Osteocyte (in vitro differentiated cells): ENCODE data around the gene CNTNAP2. TPM values are rescaled to one million over a fixed set of nuclear protein-coding genes. Genes with fewer than 3 reads are reported as not detected.

Experiments used
- DNase-seq: peaks from one replicate; pipeline ENCODE4 v3.0.0; 2021; ENCODE audit warnings: mixed read lengths; ENCODE audit not compliant: unreplicated experiment; ENCODE audit errors: extremely low spot score
- H3K27ac Mint-ChIP-seq: one replicate; pipeline ENCODE4 v1.8.0; 2021; ENCODE audit warnings: mild to moderate bottlenecking, mixed read lengths; ENCODE audit not compliant: unreplicated experiment
- H3K27me3 Mint-ChIP-seq: one replicate; pipeline ENCODE4 v1.8.0; 2021; ENCODE audit warnings: mixed read lengths; ENCODE audit not compliant: unreplicated experiment
- H3K36me3 Mint-ChIP-seq: one replicate; pipeline ENCODE4 v1.8.0; 2021; ENCODE audit warnings: mixed read lengths; ENCODE audit not compliant: unreplicated experiment
- H3K4me1 Mint-ChIP-seq: one replicate; pipeline ENCODE4 v1.8.0; 2021; ENCODE audit warnings: mixed read lengths; ENCODE audit not compliant: unreplicated experiment
- H3K4me3 Mint-ChIP-seq: one replicate; pipeline ENCODE4 v1.8.0; 2021; ENCODE audit warnings: mild to moderate bottlenecking, moderate library complexity, mixed read lengths; ENCODE audit not compliant: unreplicated experiment
- H3K9me3 Mint-ChIP-seq: one replicate; pipeline ENCODE4 v1.8.0; 2021; ENCODE audit warnings: mixed read lengths; ENCODE audit not compliant: unreplicated experiment
- total RNA-seq: library from RNA; stranded (reverse); gene quantifications from 2 replicates; pipeline ENCODE4 v1.2.1, GENCODE V29; 2021
- TF ChIP-seq, protein P1 (sequence below): fragments of 200-600 bp; sonication (generic); IDR thresholded peaks from 2 replicates; pipeline ENCODE4 v1.5.0; 2021; ENCODE audit warnings: antibody characterized with exemption, mild to moderate bottlenecking, moderate library complexity

The CNTNAP2 gene
- total RNA-seq, 1 donor from 2014 or later: 1.4 TPM

- Mint-ChIP-seq H3K4me1 (no peaks in the 10 kb centered on the region), H3K27me3 (no peaks in the 10 kb centered on the region), H3K36me3 (no peaks in the 10 kb centered on the region), H3K4me3 (no peak overlapping the region), H3K9me3 (peaks cover 5% of the 10 kb centered on the region), H3K27ac (no peak overlapping the region)
- DNase-seq: no peak
- TF ChIP-seq, protein P1, sequence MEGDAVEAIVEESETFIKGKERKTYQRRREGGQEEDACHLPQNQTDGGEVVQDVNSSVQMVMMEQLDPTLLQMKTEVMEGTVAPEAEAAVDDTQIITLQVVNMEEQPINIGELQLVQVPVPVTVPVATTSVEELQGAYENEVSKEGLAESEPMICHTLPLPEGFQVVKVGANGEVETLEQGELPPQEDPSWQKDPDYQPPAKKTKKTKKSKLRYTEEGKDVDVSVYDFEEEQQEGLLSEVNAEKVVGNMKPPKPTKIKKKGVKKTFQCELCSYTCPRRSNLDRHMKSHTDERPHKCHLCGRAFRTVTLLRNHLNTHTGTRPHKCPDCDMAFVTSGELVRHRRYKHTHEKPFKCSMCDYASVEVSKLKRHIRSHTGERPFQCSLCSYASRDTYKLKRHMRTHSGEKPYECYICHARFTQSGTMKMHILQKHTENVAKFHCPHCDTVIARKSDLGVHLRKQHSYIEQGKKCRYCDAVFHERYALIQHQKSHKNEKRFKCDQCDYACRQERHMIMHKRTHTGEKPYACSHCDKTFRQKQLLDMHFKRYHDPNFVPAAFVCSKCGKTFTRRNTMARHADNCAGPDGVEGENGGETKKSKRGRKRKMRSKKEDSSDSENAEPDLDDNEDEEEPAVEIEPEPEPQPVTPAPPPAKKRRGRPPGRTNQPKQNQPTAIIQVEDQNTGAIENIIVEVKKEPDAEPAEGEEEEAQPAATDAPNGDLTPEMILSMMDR: no peak
These were observed 2202.2 kb downstream of the CNTNAP2 start for GRCh38 chr7:148318838-148319237.

DNA sequence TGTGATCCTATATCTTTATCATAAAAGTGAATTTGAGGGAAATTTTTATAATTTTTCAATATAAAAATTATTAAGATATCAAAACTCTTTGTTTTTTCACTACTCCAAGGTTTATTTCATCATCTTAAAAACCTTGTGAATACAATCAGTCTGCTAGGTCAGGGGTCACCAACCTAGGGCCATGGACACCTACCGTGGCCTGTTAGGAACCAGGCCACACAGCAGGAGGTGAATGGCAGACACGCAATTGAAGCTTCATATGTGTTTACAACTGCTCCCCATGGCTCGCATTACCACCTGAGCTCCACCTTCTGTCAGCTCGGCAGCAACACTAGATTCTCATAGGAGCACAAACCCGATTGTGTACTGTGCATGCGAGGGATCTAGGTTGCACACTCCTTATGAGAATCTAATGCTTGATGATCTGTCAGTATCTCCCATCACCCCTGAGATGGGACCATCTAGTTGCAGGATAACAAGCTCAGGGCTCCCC lies 2202.8 kb downstream of the CNTNAP2 start:
- Mint-ChIP-seq H3K4me3 (no peak overlapping the region), H3K27me3 (no peaks in the 10 kb centered on the region), H3K9me3 (peaks cover 5% of the 10 kb centered on the region), H3K36me3 (no peaks in the 10 kb centered on the region), H3K4me1 (no peaks in the 10 kb centered on the region), H3K27ac (no peak overlapping the region)
- no peak for DNase-seq
- TF ChIP-seq, protein P1: no peak

DNA sequence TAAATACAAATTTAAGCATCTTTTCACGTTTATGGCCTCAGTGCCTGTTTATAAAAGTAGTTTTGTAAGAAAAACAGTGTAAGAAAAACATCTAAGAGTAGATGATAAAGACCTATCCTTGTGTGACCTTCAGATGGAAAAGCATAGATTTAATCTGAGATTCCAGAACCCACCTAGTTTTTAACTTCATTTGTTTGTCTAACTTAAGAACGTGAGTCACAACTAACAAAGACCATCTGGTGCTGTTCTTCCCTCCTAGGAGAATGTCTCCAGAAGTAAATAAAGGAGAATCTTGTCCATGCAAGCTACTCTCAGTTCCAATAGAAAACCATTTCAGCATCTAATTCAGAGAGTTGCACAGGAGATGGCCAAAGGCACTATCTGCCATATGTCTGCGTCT lies 2208.6 kb downstream of the CNTNAP2 start:
- Mint-ChIP-seq H3K4me1 (no peaks in the 10 kb centered on the region), H3K36me3 (peaks cover 1% of the 10 kb centered on the region), H3K4me3 (no peak overlapping the region), H3K27ac (no peak overlapping the region), H3K27me3 (no peaks in the 10 kb centered on the region), H3K9me3 (peaks cover 5% of the 10 kb centered on the region)
- no peak for DNase-seq
- TF ChIP-seq, protein P1: no peak

- DNase-seq: no peak
- TF ChIP-seq, protein P1: no peak
- peaks cover 1% of the 10 kb centered on the region for H3K36me3 Mint-ChIP-seq
- no peak overlapping the region for H3K27ac Mint-ChIP-seq
- no peaks in the 10 kb centered on the region for H3K4me1 Mint-ChIP-seq
- H3K4me3 Mint-ChIP-seq: no peak overlapping the region
- H3K9me3 Mint-ChIP-seq: no peaks in the 10 kb centered on the region
- no peaks in the 10 kb centered on the region for H3K27me3 Mint-ChIP-seq
These were observed 2210.8 kb downstream of the CNTNAP2 start for GRCh38 chr7:148327379-148327778.

DNA sequence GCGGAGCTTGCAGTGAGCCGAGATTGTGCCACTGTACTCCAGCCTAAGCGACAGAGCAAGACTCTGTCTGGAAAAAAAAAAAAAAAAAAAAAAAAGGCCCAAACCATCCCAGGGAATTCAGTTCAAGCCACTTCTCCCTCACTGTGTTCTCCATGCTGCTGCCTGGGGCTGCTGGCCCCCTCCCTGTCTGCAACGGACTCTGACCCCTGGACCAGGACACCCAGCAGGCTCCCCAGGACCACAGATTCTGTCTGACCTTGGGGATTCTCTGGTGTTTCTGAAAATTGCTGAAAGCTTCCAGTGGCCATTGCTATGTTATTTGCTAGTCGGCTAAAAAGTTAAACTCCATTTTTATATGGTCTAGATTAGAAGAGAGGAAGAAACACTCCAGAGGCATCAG lies 2212.3 kb downstream of the CNTNAP2 start:
- Mint-ChIP-seq H3K27me3 (no peaks in the 10 kb centered on the region), H3K36me3 (peaks cover 1% of the 10 kb centered on the region), H3K4me1 (no peaks in the 10 kb centered on the region), H3K27ac (no peak overlapping the region), H3K9me3 (no peaks in the 10 kb centered on the region), H3K4me3 (no peak overlapping the region)
- TF ChIP-seq, protein P1: no peak
- no peak for DNase-seq
